ENCODE data around the gene LAMC2. TPM values are rescaled to one million over a fixed set of nuclear protein-coding genes. Genes with fewer than 3 reads are reported as not detected.
A peak's percentile ranks its signal among the peaks of the same experiment; 100 is the strongest.

Gene LAMC2
- total and polyA plus RNA-seq, 7 donors = 0.25 to 1.3 (median 0.99) TPM

DNA sequence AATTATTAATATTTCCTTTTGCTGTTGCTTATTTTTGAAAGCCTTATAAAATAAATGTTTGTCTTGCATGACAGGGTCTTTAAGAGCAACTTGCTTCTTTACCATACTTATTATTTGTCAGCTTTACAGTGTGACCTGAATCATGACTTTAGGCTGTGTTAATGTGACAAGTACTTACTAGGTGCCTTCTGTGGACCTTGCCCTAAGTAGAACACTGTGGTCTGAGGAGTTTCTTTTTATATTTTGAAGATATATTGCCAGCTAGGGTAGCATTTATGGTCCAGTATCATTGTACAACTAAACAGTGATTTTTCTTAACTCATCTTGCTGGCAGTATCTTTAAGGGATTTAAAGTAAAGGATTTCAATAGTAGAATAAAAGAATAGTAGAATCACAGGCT, 45.4 kb upstream of the LAMC2 start:
- ATAC-seq = no peak
- intact Hi-C loops (cut with DNase I) = no loop called here
- Histone ChIP-seq H3K4me1 (peaks cover 8% of the 10 kb centered on the region), H3K4me3 (no peak overlapping the region), H3K27ac (no peak overlapping the region), H3K27me3 (ENCODE audit: insufficient read depth in 3 of 3, low read length in 2 of 3) (no peaks in the 10 kb centered on the region), H3K9me3 (no peaks in the 10 kb centered on the region), H3K36me3 (ENCODE audit: insufficient read depth in 1 of 2, low read depth in 1 of 2) (peaks cover 9 to 89% of the 10 kb centered on the region in 2 donors)
- TF ChIP-seq, protein P1, sequence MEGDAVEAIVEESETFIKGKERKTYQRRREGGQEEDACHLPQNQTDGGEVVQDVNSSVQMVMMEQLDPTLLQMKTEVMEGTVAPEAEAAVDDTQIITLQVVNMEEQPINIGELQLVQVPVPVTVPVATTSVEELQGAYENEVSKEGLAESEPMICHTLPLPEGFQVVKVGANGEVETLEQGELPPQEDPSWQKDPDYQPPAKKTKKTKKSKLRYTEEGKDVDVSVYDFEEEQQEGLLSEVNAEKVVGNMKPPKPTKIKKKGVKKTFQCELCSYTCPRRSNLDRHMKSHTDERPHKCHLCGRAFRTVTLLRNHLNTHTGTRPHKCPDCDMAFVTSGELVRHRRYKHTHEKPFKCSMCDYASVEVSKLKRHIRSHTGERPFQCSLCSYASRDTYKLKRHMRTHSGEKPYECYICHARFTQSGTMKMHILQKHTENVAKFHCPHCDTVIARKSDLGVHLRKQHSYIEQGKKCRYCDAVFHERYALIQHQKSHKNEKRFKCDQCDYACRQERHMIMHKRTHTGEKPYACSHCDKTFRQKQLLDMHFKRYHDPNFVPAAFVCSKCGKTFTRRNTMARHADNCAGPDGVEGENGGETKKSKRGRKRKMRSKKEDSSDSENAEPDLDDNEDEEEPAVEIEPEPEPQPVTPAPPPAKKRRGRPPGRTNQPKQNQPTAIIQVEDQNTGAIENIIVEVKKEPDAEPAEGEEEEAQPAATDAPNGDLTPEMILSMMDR (IDR thresholded peaks at IDR 0.05) = no peak
- DNase-seq = no peak

DNA sequence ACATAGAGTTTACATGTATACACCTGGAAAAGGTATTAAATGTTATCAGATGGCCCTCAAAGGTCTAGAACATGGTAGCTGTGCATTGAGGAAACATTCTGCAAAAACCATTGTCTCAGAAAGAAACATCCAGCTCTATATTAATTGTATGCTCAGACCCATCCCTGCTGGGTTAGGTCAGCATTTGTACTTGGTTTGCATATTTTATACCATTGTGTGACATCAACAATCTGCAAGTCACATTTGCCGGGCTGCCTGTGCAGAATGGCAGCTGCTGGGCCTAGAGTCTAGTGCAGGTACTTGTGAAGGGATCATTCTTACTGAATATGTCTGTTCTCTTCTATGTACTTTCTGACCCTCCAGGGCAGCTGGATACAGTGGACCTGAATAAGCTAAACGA, 43.9 kb upstream of the LAMC2 start:
- Histone ChIP-seq H3K36me3 (ENCODE audit: insufficient read depth in 1 of 2, low read depth in 1 of 2) (peaks cover 6 to 74% of the 10 kb centered on the region in 2 donors), H3K4me3 (no peak overlapping the region), H3K9me3 (no peaks in the 10 kb centered on the region), H3K27ac (no peak overlapping the region), H3K4me1 (peaks cover 8% of the 10 kb centered on the region), H3K27me3 (ENCODE audit: insufficient read depth in 3 of 3, low read length in 2 of 3) (no peaks in the 10 kb centered on the region)
- no peak for DNase-seq
- TF ChIP-seq, protein P1 (IDR thresholded peaks at IDR 0.05) = no peak
- no peak for ATAC-seq
- 64 to 70% (median 66%) methylated on average over 2 of the region's 2 CpGs for WGBS, 3 donors
- intact Hi-C loops (cut with DNase I) = no loop called here

DNA sequence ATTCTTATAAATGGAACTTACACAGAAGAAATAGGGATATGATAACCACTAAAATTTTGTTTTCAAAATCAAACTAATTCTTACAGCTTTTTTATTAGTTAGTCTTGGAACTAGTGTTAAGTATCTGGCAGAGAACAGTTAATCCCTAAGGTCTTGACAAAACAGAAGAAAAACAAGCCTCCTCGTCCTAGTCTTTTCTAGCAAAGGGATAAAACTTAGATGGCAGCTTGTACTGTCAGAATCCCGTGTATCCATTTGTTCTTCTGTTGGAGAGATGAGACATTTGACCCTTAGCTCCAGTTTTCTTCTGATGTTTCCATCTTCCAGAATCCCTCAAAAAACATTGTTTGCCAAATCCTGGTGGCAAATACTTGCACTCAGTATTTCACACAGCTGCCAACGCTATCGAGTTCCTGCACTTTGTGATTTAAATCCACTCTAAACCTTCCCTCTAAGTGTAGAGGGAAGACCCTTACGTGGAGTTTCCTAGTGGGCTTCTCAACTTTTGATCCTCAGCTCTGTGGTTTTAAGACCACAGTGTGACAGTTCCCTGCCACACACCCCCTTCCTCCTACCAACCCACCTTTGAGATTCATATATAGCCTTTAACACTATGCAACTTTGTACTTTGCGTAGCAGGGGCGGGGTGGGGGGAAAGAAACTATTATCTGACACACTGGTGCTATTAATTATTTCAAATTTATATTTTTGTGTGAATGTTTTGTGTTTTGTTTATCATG, 42.3 kb upstream of the LAMC2 start:
- 50 to 61% (median 52%) methylated on average over 7 of the region's 7 CpGs for WGBS, 3 donors

DNA sequence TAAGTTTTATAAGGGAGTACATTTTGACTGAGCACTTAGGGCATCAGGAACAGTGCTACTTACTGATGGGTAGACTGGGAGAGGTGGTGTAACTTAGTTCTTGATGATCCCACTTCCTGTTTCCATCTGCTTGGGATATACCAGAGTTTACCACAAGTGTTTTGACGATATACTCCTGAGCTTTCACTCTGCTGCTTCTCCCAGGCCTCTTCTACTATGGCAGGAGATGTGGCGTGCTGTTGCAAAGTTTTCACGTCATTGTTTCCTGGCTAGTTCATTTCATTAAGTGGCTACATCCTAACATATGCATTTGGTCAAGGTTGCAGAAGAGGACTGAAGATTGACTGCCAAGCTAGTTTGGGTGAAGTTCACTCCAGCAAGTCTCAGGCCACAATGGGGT, 41.3 kb upstream of the LAMC2 start:
- H3K4me3 ChIP-seq = no peak overlapping the region
- H3K27ac ChIP-seq = no peak overlapping the region
- ATAC-seq = no peak
- H3K27me3 ChIP-seq (ENCODE audit: insufficient read depth in 3 of 3, low read length in 2 of 3) = no peaks in the 10 kb centered on the region
- peaks cover 9% of the 10 kb centered on the region for H3K4me1 ChIP-seq
- no peak for DNase-seq
- intact Hi-C loops (cut with DNase I) = no loop called here
- H3K36me3 ChIP-seq (ENCODE audit: insufficient read depth in 1 of 2, low read depth in 1 of 2) = peaks cover 6 to 49% of the 10 kb centered on the region in 2 donors
- TF ChIP-seq, protein P1 (IDR thresholded peaks at IDR 0.05) = no peak
- H3K9me3 ChIP-seq = no peaks in the 10 kb centered on the region
- WGBS, 3 donors = 63 to 75% (median 67%) methylated on average over 3 of the region's 3 CpGs

More for the DNA sequence above, 42.3 kb upstream of the LAMC2 start:
- ATAC-seq = no peak
- TF ChIP-seq, protein P1 (IDR thresholded peaks at IDR 0.05) = no peak
- H3K4me3 ChIP-seq = no peak overlapping the region
- peak overlapping the region; percentile 7 for H3K27ac ChIP-seq
- peaks cover 6 to 58% of the 10 kb centered on the region in 2 donors for H3K36me3 ChIP-seq (ENCODE audit: insufficient read depth in 1 of 2, low read depth in 1 of 2)
- H3K27me3 ChIP-seq (ENCODE audit: insufficient read depth in 3 of 3, low read length in 2 of 3) = no peaks in the 10 kb centered on the region
- intact Hi-C loops (cut with DNase I) = no loop called here
- no peak for DNase-seq
- no peaks in the 10 kb centered on the region for H3K9me3 ChIP-seq
- peaks cover 6% of the 10 kb centered on the region for H3K4me1 ChIP-seq

DNA sequence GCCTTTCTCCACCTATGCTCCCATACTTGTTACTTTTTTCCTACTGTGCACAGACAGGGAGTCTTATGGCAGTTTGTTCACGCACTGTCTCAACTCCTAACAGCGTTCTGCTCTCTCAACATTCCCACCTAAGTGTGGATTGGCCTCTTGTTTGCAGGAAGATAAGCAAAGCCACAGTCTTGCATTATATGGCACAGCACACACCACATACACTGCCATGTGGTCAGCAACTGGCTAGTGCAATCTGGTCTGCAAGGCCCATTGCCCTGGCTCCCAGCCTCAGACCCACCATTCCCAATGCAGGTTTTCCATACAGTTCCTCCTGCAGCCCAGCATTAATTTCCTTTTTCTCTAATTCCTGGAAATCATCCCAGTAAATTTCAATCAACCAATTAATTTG, 38.3 kb upstream of the LAMC2 start:
- intact Hi-C loops (cut with DNase I) = no loop called here
- ATAC-seq = peak in 3 of 4 donors; percentile 22 to 27 (median 25)

More for the DNA sequence above, 38.3 kb upstream of the LAMC2 start:
- H3K27ac ChIP-seq = no peak overlapping the region
- H3K36me3 ChIP-seq (ENCODE audit: insufficient read depth in 1 of 2, low read depth in 1 of 2) = peaks cover 0 to 23% of the 10 kb centered on the region in 2 donors
- TF ChIP-seq, protein P1 (IDR thresholded peaks at IDR 0.05) = no peak
- H3K27me3 ChIP-seq (ENCODE audit: insufficient read depth in 3 of 3, low read length in 2 of 3) = no peaks in the 10 kb centered on the region
- no peak for DNase-seq
- no peak overlapping the region for H3K4me3 ChIP-seq
- H3K4me1 ChIP-seq = peaks cover 9% of the 10 kb centered on the region
- no peaks in the 10 kb centered on the region for H3K9me3 ChIP-seq
- WGBS, 3 donors = 87 to 96% (median 92%) methylated on average over 2 of the region's 2 CpGs

All from psoas muscle (tissue), 8 donors.